Aorta (tissue), 5 donors: Measurements from ENCODE around the gene CDC34. TPM values are rescaled to one million over a fixed set of nuclear protein-coding genes. Genes with fewer than 3 reads are reported as not detected.
"Not testable (repeated sequence)": the region's sequence is repeated elsewhere in the genome, so short reads cannot be mapped to it uniquely, and the experiment has no call there.

ENCODE experiments used
- ATAC-seq: fragments of 200-7000 bp; cut with Tn5 transposase; one replicate; pipeline ENCODE4 v1.9.1; 2022; ENCODE audit warnings: moderate library complexity; ENCODE audit not compliant: low FRiP score
- DNase-seq, 2 donors: peaks; one replicate each; pipeline ENCODE4 v3.0.0-alpha.2; 2020
- H3K27ac ChIP-seq, 2 donors: one replicate each; pipeline ENCODE4 v1.5.1; 2013; ENCODE audit warnings: low read length in 2 of 2, mild to moderate bottlenecking in 2 of 2, moderate library complexity in 2 of 2, control low read depth in 1 of 2, inconsistent platforms in 1 of 2, low read depth in 1 of 2
- H3K27me3 ChIP-seq, 2 donors: one replicate each; pipeline ENCODE4 v1.6.1; 2013; ENCODE audit warnings: control low read depth in 1 of 2, low read length in 1 of 2, mild to moderate bottlenecking in 1 of 2, moderate library complexity in 1 of 2; ENCODE audit not compliant: insufficient read depth in 2 of 2, control insufficient read depth in 1 of 2
- H3K36me3 ChIP-seq, 2 donors: one replicate each; pipeline ENCODE4 v1.6.1; 2013; ENCODE audit warnings: control low read depth in 1 of 2, low read length in 1 of 2, mild to moderate bottlenecking in 1 of 2; ENCODE audit not compliant: insufficient read depth in 2 of 2, control insufficient read depth in 1 of 2
- H3K4me1 ChIP-seq, 2 donors: one replicate each; pipeline ENCODE4 v1.6.1; 2013; ENCODE audit warnings: low read length in 2 of 2, control low read depth in 1 of 2, mild to moderate bottlenecking in 1 of 2, moderate library complexity in 1 of 2; ENCODE audit not compliant: insufficient read depth in 2 of 2, control insufficient read depth in 1 of 2
- H3K4me3 ChIP-seq, 2 donors: one replicate each; pipeline ENCODE4 v1.5.1; 2013; ENCODE audit warnings: low read length in 2 of 2, control low read depth in 1 of 2, mild to moderate bottlenecking in 1 of 2
- H3K9me3 ChIP-seq: one replicate; pipeline ENCODE4 v1.6.1; 2013; ENCODE audit warnings: mild to moderate bottlenecking, low read length; ENCODE audit not compliant: control insufficient read depth
- WGBS, 2 donors: extraction: QIAGEN DNeasy Blood & Tissue Kit; methylation state at CpG; one replicate each; pipeline ENCODE4 v1.1.7; 2013; 5-methylcytosine and 5-hydroxymethylcytosine counted together
- intact Hi-C, 2 donors: fragments of 100-400 bp; cut with DNase I; formaldehyde crosslinking; loops; one replicate each; pipeline versions ENCODE4 v1.14.2 to v1.15.0; 2022
- polyA plus RNA-seq, 2 donors: library from polyadenylated mRNA; stranded (reverse); fragments of 200-250 nt; gene quantifications; one replicate each; pipeline ENCODE4 v1.2.3, GENCODE V29; 2013
- total RNA-seq, 2 donors: library from RNA; stranded (reverse); fragmentation: NEBNext Ultra II Directional; extraction: Animal tissue kit (Norgen Biotek cat#: 25700); gene quantifications; one replicate each; pipeline ENCODE4 v1.2.1, GENCODE V29; 2021
- donor health status: healthy with polysubstance abuse.
- donor health status: Bipolar disorder and iron deficiency.
- donor health status: DM: no; HTN: no; CAD: no.
- donor health status: DM: no; HTN: no; CAD: no.
- donor health status: DM: yes; HTN: yes; CAD: no.

CDC34 gene
- total and polyA plus RNA-seq, 4 donors = 27.5 to 79.1 (median 43.0) TPM

DNA sequence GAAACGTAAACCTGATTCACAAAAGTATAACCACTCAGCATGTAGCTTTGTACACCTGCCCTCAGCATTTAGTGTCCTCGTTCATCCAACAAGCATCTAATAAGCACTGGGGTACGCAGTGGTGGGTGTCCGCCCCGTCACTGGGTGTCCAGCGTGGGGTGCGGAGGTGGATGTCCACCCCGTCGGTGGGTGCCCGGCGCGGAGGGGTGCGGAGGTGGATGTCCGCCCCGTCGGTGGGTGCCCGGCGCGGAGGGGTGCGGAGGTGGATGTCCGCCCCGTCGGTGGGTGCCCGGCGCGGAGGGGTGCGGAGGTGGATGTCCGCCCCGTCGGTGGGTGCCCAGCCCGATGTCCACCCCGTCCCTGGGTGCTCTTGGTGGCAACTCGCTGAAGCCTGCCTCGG is 53.6 kb downstream of the CDC34 start:
- H3K27ac ChIP-seq, H3K9me3 ChIP-seq, DNase-seq, H3K4me1 ChIP-seq, H3K27me3 ChIP-seq, H3K4me3 ChIP-seq, ATAC-seq, intact Hi-C loops, H3K36me3 ChIP-seq: not testable (repeated sequence)
- WGBS, 2 donors = 84 to 87% methylated on average over 24 to 34 of the region's 34 CpGs

DNA sequence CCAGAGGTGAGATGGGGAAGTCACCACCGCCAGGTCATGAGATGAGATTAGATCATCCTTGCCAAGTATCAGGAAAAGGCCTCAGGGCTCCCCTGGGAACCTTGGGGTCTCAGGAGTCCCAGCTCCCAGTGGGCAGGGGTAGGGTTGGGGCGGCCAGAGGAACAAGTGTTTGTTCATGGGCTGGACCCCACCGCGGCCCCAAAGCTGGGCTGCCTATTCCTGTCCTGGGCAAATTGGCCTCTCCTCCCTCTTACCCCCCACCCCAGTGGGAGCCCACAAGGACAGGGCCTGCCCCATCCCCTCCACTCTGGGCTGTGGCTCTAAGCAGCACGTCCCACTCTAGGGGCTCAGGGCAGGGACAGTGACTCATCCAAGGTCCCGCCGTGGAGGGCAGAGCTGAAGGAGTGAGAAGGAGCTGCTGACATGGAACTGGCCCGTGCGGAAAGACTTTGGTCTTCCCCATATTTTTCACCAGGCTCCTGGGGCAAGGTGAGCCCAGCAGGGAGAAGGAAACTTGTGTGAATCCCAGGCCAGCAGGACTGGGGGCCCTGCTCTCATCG is 54.1 kb downstream of the CDC34 start:
- no peak for DNase-seq
- no peak overlapping the region for H3K27ac ChIP-seq
- intact Hi-C loops = no loop called here
- no peaks in the 10 kb centered on the region for H3K4me1 ChIP-seq
- H3K4me3 ChIP-seq = no peak overlapping the region
- no peaks in the 10 kb centered on the region for H3K9me3 ChIP-seq
- 63 to 64% methylated on average over 10 of the region's 10 CpGs for WGBS, 2 donors
- H3K27me3 ChIP-seq = no peaks in the 10 kb centered on the region
- H3K36me3 ChIP-seq = peaks cover 0 to 3% of the 10 kb centered on the region in 2 donors
- ATAC-seq = no peak

DNA sequence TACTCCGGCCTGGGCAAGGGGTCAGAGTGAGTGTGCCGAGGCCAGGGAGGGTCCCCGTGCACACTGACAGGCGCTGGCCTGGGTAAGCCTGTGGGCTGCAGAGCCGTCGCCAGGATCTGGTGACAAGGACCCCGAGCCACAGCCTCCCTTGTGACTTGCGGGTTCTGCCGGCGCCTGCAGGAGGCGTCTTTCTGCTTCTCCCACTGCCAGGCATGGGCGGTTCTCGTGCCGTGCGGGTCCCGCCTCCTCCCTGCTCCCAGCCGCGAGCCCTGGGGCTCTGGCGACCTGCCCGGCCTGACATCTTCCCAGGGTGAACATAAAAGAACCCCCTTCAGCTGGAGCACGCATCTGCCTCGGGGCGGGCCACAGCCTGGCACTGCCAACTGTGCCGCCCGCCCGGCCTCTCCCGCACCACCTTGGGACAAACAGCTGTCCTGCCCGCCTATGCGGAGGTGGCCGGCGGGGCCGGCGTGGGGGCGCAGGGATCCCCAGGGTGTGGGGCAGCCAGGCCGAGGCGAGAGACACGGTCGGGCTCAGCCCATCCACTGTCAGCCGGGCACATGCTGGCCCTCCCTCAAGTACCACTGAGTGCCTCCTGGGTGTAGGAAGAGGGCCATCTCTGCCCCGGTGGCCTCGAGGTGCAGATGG is 56.7 kb downstream of the CDC34 start:
- Histone ChIP-seq H3K4me3 (no peak overlapping the region), H3K27ac (no peak overlapping the region), H3K9me3 (no peaks in the 10 kb centered on the region), H3K36me3 (no peaks in the 10 kb centered on the region), H3K27me3 (no peaks in the 10 kb centered on the region), H3K4me1 (no peaks in the 10 kb centered on the region)
- ATAC-seq (peak; percentile 2), DNase-seq (no peak)
- intact Hi-C loops = no loop called here
- WGBS, 2 donors = 5 to 8% methylated on average over 34 to 41 of the region's 41 CpGs

DNA sequence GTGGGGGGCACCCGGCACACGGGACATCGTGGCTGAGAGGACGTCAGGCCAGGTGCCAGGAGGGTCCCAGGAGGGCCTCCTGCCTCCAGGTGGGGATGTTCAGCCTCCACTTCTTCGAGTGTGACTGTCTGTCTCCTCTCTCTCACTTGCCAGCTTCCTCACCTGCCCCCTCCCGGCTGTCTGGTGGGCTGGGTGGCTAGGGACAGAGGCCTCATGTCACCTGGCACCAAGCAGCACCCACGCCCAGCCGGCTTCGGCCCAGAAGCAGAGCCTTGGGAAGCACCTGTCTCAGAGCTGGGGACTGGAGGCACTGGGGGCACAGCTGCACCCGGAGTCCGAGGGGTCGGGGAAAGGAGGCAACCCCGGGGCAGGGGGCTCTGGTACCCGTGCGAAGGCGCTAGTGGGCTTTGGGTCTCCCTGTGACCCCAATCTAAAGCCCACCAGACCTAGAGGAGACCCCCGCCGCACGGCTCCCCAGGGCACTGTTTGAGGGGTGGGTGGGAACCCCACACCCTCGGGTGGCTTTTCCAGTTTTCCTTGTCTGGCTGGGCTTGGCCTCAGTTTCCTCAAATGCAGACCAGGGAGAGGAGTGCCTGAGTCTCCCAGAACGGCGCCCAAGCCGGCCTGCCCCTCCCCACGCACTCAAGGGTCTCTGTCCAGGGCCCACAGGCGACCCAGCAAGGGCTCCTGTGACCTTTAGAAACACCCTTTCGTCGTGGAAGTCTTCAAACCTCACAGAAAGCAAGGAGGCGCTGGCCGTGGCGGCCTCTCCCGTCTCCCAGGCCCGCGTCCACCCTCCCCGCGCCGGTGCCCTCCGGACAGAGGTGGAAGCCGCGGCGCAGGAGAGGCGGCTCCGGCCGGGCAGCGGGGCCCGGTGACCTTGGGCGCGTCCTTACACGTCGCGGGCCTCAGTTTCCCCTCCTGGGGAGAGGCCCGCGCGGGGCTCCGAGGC is 57.5 kb downstream of the CDC34 start:
- H3K4me1 ChIP-seq = no peaks in the 10 kb centered on the region
- ATAC-seq = no peak
- H3K27ac ChIP-seq = no peak overlapping the region
- H3K27me3 ChIP-seq = no peaks in the 10 kb centered on the region
- H3K9me3 ChIP-seq = no peaks in the 10 kb centered on the region
- H3K36me3 ChIP-seq = no peaks in the 10 kb centered on the region
- 14 to 19% methylated on average over 48 to 54 of the region's 54 CpGs for WGBS, 2 donors
- no peak for DNase-seq
- intact Hi-C loops = no loop called here
- no peak overlapping the region for H3K4me3 ChIP-seq

DNA sequence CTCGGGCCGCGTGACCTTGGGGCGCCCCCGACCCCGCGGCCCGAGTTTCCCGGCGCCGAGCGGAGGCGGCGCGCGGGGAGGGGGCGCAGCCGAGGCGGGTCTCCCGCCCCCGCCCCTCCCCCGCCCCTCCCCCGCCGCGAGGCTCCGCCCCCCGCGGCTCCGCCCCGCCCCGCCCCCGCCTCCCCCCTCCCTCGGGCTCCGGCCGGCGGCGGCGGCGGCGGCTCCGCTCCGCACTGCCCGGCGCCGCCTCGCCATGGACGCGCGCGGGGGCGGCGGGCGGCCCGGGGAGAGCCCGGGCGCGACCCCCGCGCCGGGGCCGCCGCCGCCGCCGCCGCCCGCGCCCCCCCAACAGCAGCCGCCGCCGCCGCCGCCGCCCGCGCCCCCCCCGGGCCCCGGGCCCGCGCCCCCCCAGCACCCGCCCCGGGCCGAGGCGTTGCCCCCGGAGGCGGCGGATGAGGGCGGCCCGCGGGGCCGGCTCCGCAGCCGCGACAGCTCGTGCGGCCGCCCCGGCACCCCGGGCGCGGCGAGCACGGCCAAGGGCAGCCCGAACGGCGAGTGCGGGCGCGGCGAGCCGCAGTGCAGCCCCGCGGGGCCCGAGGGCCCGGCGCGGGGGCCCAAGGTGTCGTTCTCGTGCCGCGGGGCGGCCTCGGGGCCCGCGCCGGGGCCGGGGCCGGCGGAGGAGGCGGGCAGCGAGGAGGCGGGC is 58.3 kb downstream of the CDC34 start, which contains the start of gene HCN2:
TSS of gene HCN2 (plus strand) at position 189 of the 703 bp plus-strand sequence. CDS start at position 254, 65 bp downstream.
- no peaks in the 10 kb centered on the region for H3K9me3 ChIP-seq
- no peak for DNase-seq
- WGBS, 2 donors = 1% methylated on average over 19 to 124 of the region's 132 CpGs
- H3K27ac ChIP-seq = no peak within 1 kb of the TSS
- ATAC-seq = no peak
- intact Hi-C loops = no loop called here
- H3K4me3 ChIP-seq = no peak within 1 kb of the TSS
- H3K27me3 ChIP-seq = no peaks in the 10 kb centered on the region
- no peaks in the 10 kb centered on the region for H3K4me1 ChIP-seq
- H3K36me3 ChIP-seq = no peaks in the 10 kb centered on the region

DNA sequence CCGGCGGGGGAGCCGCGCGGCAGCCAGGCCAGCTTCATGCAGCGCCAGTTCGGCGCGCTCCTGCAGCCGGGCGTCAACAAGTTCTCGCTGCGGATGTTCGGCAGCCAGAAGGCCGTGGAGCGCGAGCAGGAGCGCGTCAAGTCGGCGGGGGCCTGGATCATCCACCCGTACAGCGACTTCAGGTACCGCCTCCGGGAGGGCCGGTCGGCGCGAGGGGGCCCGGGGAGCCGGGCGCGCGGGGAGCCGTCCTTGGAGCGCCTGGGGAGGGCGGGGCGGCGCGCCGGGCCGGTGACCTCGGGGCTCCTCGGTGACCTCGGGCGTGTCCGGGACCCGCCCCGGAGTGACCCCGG is 58.8 kb downstream of the CDC34 start:
- no peaks in the 10 kb centered on the region for H3K9me3 ChIP-seq
- no peak overlapping the region for H3K27ac ChIP-seq
- no peaks in the 10 kb centered on the region for H3K27me3 ChIP-seq
- DNase-seq = no peak
- H3K4me1 ChIP-seq = no peaks in the 10 kb centered on the region
- no peak overlapping the region for H3K4me3 ChIP-seq
- no peaks in the 10 kb centered on the region for H3K36me3 ChIP-seq
- intact Hi-C loops = no loop called here
- WGBS, 2 donors = 1 to 2% methylated on average over 21 to 50 of the region's 50 CpGs
- ATAC-seq = no peak

DNA sequence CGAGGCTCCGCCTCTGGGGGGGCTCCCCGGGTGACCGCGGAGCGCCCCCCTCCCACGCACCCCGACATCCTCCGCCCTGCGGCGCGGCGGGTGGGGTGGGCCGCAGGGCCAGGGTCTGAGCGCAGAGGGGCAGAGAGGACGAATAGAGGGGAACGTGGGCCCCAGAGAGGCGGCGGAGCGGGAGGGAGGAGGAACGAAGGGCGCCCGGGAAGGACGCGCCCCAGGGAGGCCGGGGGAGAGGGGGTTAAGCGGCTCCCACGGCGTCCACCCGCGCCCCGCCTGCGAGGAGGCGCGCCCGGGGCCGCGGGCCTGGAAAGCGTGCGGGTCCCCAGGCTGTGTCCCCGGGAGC is 59.2 kb downstream of the CDC34 start:
- no peaks in the 10 kb centered on the region for H3K36me3 ChIP-seq
- intact Hi-C loops = no loop called here
- ATAC-seq = no peak
- no peaks in the 10 kb centered on the region for H3K9me3 ChIP-seq
- WGBS, 2 donors = 7 to 9% methylated on average over 30 to 41 of the region's 41 CpGs
- H3K27ac ChIP-seq = no peak overlapping the region
- DNase-seq = no peak
- no peaks in the 10 kb centered on the region for H3K4me1 ChIP-seq
- no peaks in the 10 kb centered on the region for H3K27me3 ChIP-seq
- no peak overlapping the region for H3K4me3 ChIP-seq

DNA sequence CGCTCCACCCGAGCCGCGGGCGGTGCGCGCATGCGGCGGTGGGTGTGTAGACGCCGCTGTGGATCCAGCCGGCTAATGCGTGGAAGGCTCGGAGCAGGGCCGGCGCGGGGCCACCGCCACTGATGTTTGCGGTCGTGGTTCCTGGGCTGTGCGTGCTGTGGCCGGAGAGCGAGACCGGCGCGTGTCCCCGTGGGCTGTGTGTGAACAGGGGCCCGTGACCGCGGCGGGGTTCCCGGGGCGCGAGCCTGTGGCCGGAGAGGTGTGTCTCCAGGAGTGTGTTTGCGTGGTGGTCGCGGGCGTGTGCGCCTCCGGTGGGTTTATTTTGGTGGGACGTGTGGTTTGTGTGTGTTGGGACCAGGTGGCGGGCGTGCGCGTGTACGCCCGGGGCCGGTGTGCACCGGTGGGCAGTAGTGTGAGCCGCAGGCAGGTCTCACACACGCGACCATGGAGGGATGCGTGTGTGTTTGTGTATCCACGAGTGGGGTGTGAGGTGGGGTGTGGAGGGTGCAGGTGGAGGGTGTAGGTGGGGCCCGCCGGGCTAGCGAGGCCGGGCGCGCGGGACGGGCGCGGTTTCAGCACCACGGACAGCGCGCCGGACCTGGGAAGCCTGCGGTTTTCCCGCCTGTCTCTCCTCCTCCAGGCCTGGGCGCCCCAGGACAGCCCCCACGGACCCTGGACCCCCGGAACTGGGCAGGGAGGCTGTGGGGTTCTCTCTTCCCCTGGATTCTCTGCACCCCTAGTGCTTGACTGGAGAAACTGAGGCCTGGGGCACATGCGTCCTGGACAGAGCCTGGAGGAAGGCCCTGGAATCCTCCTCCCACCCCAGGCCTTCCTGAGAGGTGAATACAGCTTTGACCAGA is 59.8 kb downstream of the CDC34 start:
- Histone ChIP-seq H3K4me3 (no peak overlapping the region), H3K36me3 (no peaks in the 10 kb centered on the region), H3K4me1 (no peaks in the 10 kb centered on the region), H3K27me3 (no peaks in the 10 kb centered on the region), H3K27ac (no peak overlapping the region), H3K9me3 (no peaks in the 10 kb centered on the region)
- DNase-seq = no peak
- ATAC-seq = peak; percentile 65
- intact Hi-C loops = no loop called here
- 19 to 33% methylated on average over 49 to 75 of the region's 75 CpGs for WGBS, 2 donors
